OCI-LY1 (cell line): ENCODE data around the gene AP2S1.

ENCODE experiments used
- H2AFZ ChIP-seq: fragments of 200-600 bp; sonication (generic), shearing (Covaris generic); 2 replicates; pipeline ENCODE4 v1.6.0; 2014; ENCODE audit warnings: antibody characterized with exemption, mild to moderate bottlenecking, low read length
- H3F3A ChIP-seq: fragments of 200-600 bp; sonication (generic), shearing (Covaris generic); 2 replicates; pipeline ENCODE4 v1.6.0; 2014; ENCODE audit warnings: mild to moderate bottlenecking, antibody characterized with exemption, low read length, moderate library complexity; ENCODE audit not compliant: insufficient read depth
- H3K27ac ChIP-seq: fragments of 200-600 bp; sonication (generic); 2 replicates; pipeline ENCODE4 v1.5.1; 2014; ENCODE audit warnings: low read length, mixed run types, mild to moderate bottlenecking, low read depth; ENCODE audit not compliant: poor library complexity, severe bottlenecking
- H3K27me3 ChIP-seq: fragments of 200-600 bp; sonication (generic); 2 replicates; pipeline ENCODE4 v1.6.0; 2014; ENCODE audit warnings: antibody characterized with exemption, mild to moderate bottlenecking, low read length, moderate library complexity; ENCODE audit not compliant: insufficient read depth
- H3K36me3 ChIP-seq: fragments of 200-600 bp; sonication (generic); 2 replicates; pipeline ENCODE4 v1.6.1; 2014; ENCODE audit warnings: mild to moderate bottlenecking, antibody characterized with exemption, low read length, moderate library complexity, mixed read lengths; ENCODE audit not compliant: insufficient read depth
- H3K4me1 ChIP-seq: fragments of 200-600 bp; sonication (generic); 2 replicates; pipeline ENCODE4 v1.5.1; 2014; ENCODE audit warnings: mild to moderate bottlenecking, low read length, moderate library complexity; ENCODE audit not compliant: insufficient read depth, severe bottlenecking
- H3K4me2 ChIP-seq: fragments of 200-600 bp; sonication (generic), shearing (Covaris generic); 2 replicates; pipeline ENCODE4 v1.6.1; 2014; ENCODE audit warnings: low read length
- H3K4me3 ChIP-seq: fragments of 200-600 bp; sonication (generic); 2 replicates; pipeline ENCODE4 v1.5.1; 2014; ENCODE audit warnings: low read length, low read depth, mild to moderate bottlenecking, mixed read lengths; ENCODE audit not compliant: poor library complexity, severe bottlenecking
- H3K79me2 ChIP-seq: fragments of 200-600 bp; shearing (Covaris generic); 2 replicates; pipeline ENCODE4 v1.6.1; 2016; ENCODE audit warnings: mixed run types, low read length, mixed read lengths; ENCODE audit not compliant: insufficient read depth
- H3K9ac ChIP-seq: fragments of 200-600 bp; sonication (generic), shearing (Covaris generic); 2 replicates; pipeline ENCODE4 v1.6.1; 2014; ENCODE audit warnings: mild to moderate bottlenecking, low read length, mixed read lengths
- H3K9me2 ChIP-seq: fragments of 200-600 bp; sonication (generic), shearing (Covaris generic); 2 replicates; pipeline ENCODE4 v1.6.1; 2014; ENCODE audit warnings: low read depth, mild to moderate bottlenecking, low read length, mixed read lengths
- H3K9me3 ChIP-seq: fragments of 200-600 bp; shearing (Covaris generic); 2 replicates; pipeline ENCODE4 v1.6.1; 2014; ENCODE audit warnings: low read length, mixed read lengths
- H4K20me1 ChIP-seq: fragments of 200-600 bp; sonication (generic), shearing (Covaris generic); 2 replicates; pipeline ENCODE4 v1.6.0; 2016; ENCODE audit warnings: mild to moderate bottlenecking, low read length; ENCODE audit not compliant: insufficient read depth
- CTCF ChIP-seq: fragments of 200-600 bp; sonication (generic), shearing (Covaris generic); IDR thresholded peaks from 2 replicates; pipeline ENCODE4 v1.5.1; 2017; ENCODE audit warnings: mild to moderate bottlenecking, antibody characterized with exemption, low read length, moderate library complexity, mixed read lengths
- EZH2 ChIP-seq: fragments of 200-600 bp; sonication (generic), shearing (Covaris generic); IDR thresholded peaks from 2 replicates; pipeline ENCODE4 v1.8.0; 2017; ENCODE audit warnings: borderline replicate concordance, mixed run types, mild to moderate bottlenecking, antibody characterized with exemption, low read length, moderate library complexity, mixed read lengths

AP2S1 gene

GRCh38 chr19:46852830-46853229, 2.2 kb upstream of the AP2S1 start:
- H2AFZ ChIP-seq, result no peak overlapping the region
- no peak overlapping the region for H3K4me3 ChIP-seq
- no peaks in the 10 kb centered on the region for H3K9me2 ChIP-seq
- peaks cover under 1% of the 10 kb centered on the region; the same call in 1 of the 2 replicates for H3K36me3 ChIP-seq
- no peaks in the 10 kb centered on the region for H3F3A ChIP-seq
- no peaks in the 10 kb centered on the region for H3K79me2 ChIP-seq
- H3K9me3 ChIP-seq, result no peaks in the 10 kb centered on the region
- H4K20me1 ChIP-seq, result no peaks in the 10 kb centered on the region
- TF ChIP-seq CTCF (no peak), EZH2 (no peak)
- no peak overlapping the region for H3K9ac ChIP-seq
- H3K27me3 ChIP-seq, result no peaks in the 10 kb centered on the region
- H3K4me2 ChIP-seq, result no peak overlapping the region
- H3K27ac ChIP-seq, result no peak overlapping the region
- peaks cover 22% of the 10 kb centered on the region for H3K4me1 ChIP-seq

- Histone ChIP-seq H3F3A (no peaks in the 10 kb centered on the region), H3K27ac (no peak overlapping the region), H3K4me3 (peak overlapping the region; percentile 70), H3K9me3 (no peaks in the 10 kb centered on the region), H4K20me1 (no peaks in the 10 kb centered on the region), H3K79me2 (no peaks in the 10 kb centered on the region), H3K4me2 (peak overlapping the region; percentile 76), H3K4me1 (peaks cover 22% of the 10 kb centered on the region), H3K27me3 (no peaks in the 10 kb centered on the region), H2AFZ (no peak overlapping the region), H3K36me3 (peaks cover 6% of the 10 kb centered on the region; the same call in 1 of the 2 replicates), H3K9me2 (no peaks in the 10 kb centered on the region), H3K9ac (peak overlapping the region; percentile 64; the same call in 1 of the 2 replicates)
- TF ChIP-seq CTCF (no peak), EZH2 (no peak)
Observed at GRCh38 chr19:46849610-46850009, 1.0 kb downstream of the AP2S1 start.

- Histone ChIP-seq H2AFZ (no peak overlapping the region), H3K36me3 (peaks cover 6% of the 10 kb centered on the region; the same call in 1 of the 2 replicates), H3K4me3 (no peak overlapping the region), H3K9ac (no peak overlapping the region), H3K9me2 (no peaks in the 10 kb centered on the region), H3F3A (no peaks in the 10 kb centered on the region), H3K27ac (no peak overlapping the region), H3K27me3 (no peaks in the 10 kb centered on the region), H3K4me2 (no peak overlapping the region), H4K20me1 (no peaks in the 10 kb centered on the region), H3K9me3 (no peaks in the 10 kb centered on the region), H3K4me1 (peaks cover 22% of the 10 kb centered on the region), H3K79me2 (no peaks in the 10 kb centered on the region)
- TF ChIP-seq EZH2 (no peak), CTCF (no peak)
Observed at GRCh38 chr19:46848389-46848788, 2.3 kb downstream of the AP2S1 start.
